AG04450 (cell line): ENCODE measurements around the gene CCL11. TPM values are rescaled to one million over a fixed set of nuclear protein-coding genes. Genes with fewer than 3 reads are reported as not detected.

Experiments used
- CTCF ChIA-PET: fragments of 300-600, 350-600 bp; formaldehyde crosslinking; extraction: SDS; loops from one replicate; lab custom pipeline; 2022; ENCODE audit warnings: antibody characterized with exemption, inconsistent platforms; lab: Charles Lee
- POLR2A ChIA-PET: fragments of 350-600 bp; formaldehyde crosslinking; extraction: SDS; loops from one replicate; lab custom pipeline; 2021; ENCODE audit warnings: antibody characterized with exemption, inconsistent platforms; lab: Yijun Ruan, JAX
- DNase-seq: peaks from one replicate; pipeline ENCODE4 v3.0.0-alpha.2; 2011; ENCODE audit warnings: low read depth, low spot score
- H3K27ac ChIP-seq: one replicate; pipeline ENCODE4 v1.5.1; 2012; ENCODE audit warnings: low read depth, low read length, control low read depth
- H3K27me3 ChIP-seq: one replicate; pipeline ENCODE4 v1.6.0; 2012; ENCODE audit warnings: low read length; ENCODE audit not compliant: control insufficient read depth, insufficient read depth
- H3K4me3 ChIP-seq: 2 replicates; pipeline ENCODE4 v1.5.1; 2011; ENCODE audit warnings: mild to moderate bottlenecking, low read depth, low read length, control low read depth
- H3K9me3 ChIP-seq: 2 replicates; pipeline ENCODE4 v1.5.1; 2012; ENCODE audit warnings: low read length; ENCODE audit not compliant: control insufficient read depth, insufficient read depth
- polyA plus RNA-seq: library from polyadenylated mRNA; depleted of rRNA; stranded (reverse); fragments of >200 nt; gene quantifications from 2 replicates; pipeline ENCODE4 v1.2.3, GENCODE V29; 2011
- TF ChIP-seq, protein P1 (sequence below): IDR thresholded peaks from 2 replicates; pipeline ENCODE4 v1.5.1; 2011; ENCODE audit warnings: low read depth, low read length, control low read depth, inconsistent platforms

Gene CCL11
- polyA plus RNA-seq, 1 experiment: 0.73 TPM

DNA sequence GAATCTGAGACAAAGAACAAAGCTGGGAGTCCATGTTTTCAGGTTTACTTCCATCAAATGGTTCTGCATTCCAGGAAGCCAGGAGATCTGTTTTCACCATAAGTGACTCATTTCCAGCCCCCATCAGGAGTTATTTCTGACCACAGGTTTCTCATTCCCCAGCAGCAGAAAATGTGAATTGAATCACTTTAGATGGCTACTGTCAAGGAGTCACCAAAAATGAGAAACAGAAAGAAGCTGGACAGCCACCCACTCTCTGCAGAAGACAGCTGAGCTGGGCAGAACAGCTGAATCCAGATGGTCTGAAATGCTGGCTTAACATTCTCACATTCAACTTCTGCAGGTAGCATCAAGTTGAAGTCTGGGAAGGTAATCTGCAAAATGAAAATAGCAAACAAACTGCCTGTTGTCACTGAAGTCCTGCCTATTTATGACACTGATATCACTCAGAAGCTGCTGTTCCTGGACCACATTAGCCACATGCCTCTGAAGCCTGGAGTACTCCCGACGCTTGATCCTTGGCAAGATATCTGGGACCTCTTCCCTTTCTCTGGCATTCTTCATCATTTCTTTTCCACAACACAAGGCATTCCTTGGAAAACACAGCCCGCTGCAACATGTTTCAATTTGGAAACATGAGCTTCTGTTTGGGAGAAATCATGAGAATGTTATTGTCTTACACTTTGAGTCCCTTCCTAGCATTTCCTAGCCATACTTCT, 15.3 kb downstream of the CCL11 start:
- POLR2A ChIA-PET: interaction anchor here (0.6 to 2.6 kb wide), 9 partner anchors 15 to 1480 kb away, joined by 3 to 11 read pairs (median 3); partner anchors contain the start of genes CCL11 and CCL2
- TF ChIP-seq, protein P1, sequence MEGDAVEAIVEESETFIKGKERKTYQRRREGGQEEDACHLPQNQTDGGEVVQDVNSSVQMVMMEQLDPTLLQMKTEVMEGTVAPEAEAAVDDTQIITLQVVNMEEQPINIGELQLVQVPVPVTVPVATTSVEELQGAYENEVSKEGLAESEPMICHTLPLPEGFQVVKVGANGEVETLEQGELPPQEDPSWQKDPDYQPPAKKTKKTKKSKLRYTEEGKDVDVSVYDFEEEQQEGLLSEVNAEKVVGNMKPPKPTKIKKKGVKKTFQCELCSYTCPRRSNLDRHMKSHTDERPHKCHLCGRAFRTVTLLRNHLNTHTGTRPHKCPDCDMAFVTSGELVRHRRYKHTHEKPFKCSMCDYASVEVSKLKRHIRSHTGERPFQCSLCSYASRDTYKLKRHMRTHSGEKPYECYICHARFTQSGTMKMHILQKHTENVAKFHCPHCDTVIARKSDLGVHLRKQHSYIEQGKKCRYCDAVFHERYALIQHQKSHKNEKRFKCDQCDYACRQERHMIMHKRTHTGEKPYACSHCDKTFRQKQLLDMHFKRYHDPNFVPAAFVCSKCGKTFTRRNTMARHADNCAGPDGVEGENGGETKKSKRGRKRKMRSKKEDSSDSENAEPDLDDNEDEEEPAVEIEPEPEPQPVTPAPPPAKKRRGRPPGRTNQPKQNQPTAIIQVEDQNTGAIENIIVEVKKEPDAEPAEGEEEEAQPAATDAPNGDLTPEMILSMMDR: no peak
- no peak for DNase-seq
- Histone ChIP-seq H3K4me3 (no peak overlapping the region), H3K27ac (peak overlapping the region; percentile 88), H3K27me3 (no peaks in the 10 kb centered on the region), H3K9me3 (no peaks in the 10 kb centered on the region)
- CTCF ChIA-PET: interaction anchor here (1.0 to 14.2 kb wide), 5 partner anchors 19 to 130 kb away, joined by 3 to 192 read pairs (median 4); partner anchors contain the start of genes CCL1 and CCL8

DNA sequence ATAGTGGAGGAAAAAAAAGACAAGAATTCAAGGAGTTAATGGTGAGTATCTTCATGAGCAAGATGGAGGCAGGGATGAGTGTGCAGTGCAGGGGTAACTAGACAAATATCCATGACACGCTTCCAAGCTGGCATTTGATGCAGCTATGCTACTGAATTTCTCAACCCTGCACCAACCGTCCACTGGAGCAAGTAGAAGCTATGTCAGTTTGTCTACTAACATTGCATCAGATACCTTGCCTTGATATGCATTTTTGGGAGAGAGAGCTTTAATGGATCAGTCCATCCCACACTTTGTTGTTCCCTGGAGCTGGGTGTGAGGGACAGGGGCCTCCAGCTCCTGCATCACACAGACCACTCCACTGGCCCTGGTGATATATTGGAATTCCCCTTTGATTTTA, 16.4 kb downstream of the CCL11 start:
- CTCF ChIA-PET: interaction anchor here (1.1 to 14.2 kb wide), 3 partner anchors 17 to 101 kb away, joined by 3 to 192 read pairs (median 27); partner anchors contain the start of genes CCL1 and CCL8
- H3K27me3 ChIP-seq: no peaks in the 10 kb centered on the region
- DNase-seq: no peak

DNA sequence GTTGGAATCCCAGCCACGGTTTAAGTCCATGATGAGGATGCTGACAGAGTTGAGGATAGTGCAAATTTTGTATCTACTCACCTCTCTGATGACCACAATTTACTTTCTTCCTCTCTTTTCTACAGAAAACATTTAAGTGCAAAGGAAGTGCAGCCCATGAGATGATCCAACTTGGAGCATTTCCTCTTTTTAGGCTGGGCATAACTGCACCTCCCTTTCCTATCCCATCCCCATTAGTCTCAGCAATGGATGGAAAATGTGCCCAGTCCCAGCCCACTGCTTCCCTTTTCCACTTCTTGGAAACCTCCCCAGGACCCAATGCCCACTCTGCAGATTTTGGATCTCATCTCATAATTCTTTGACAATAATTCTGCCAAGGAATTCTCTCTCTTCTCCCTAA, 17.1 kb downstream of the CCL11 start:
- Histone ChIP-seq H3K9me3 (no peaks in the 10 kb centered on the region), H3K4me3 (no peak overlapping the region), H3K27ac (no peak overlapping the region), H3K27me3 (no peaks in the 10 kb centered on the region)
- ChIA-PET POLR2A (interaction anchor here (1.1 kb wide), 1 partner anchor 10 kb away, joined by 3 read pairs; no protein-coding TSS in a partner anchor), CTCF (interaction anchor here (4.4 to 14.2 kb wide), 2 partner anchors 58 to 102 kb away, joined by 27 to 192 read pairs; partner anchors contain the start of gene CCL1)
- no peak for DNase-seq
- TF ChIP-seq, protein P1: no peak

More for the DNA sequence above, 16.4 kb downstream of the CCL11 start:
- Histone ChIP-seq H3K4me3 (no peak overlapping the region), H3K27ac (no peak overlapping the region), H3K9me3 (no peaks in the 10 kb centered on the region)
- TF ChIP-seq, protein P1: no peak
- POLR2A ChIA-PET: interaction anchor here (1.1 to 2.6 kb wide), 2 partner anchors 11 to 47 kb away, joined by 3 to 11 read pairs; partner anchors contain the start of gene CCL2

DNA sequence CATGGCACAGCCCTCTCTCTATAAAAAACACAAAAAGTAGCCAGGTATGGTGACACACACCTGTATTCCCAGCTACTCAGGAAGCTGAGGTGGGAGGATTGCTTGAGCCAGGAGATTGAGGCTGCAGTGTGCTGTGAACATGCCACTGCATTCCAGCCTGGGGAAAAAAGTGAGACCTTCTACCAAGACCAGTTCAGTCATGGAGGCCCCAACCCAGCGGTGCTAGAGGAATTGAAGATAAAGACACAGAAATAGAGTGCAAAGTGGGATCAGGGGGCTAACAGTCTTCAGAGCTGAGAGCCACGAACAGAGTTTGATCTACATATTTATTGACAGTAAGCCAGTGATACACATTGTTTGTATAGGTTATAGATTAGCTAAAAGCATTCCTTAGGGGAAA, 18.1 kb downstream of the CCL11 start:
- POLR2A ChIA-PET: no interaction called here
- CTCF ChIA-PET: interaction anchor here (14.2 kb wide), 1 partner anchor 57 kb away, joined by 192 read pairs; the partner anchor contains the start of gene CCL1

More for the DNA sequence above, 18.1 kb downstream of the CCL11 start:
- Histone ChIP-seq H3K9me3 (no peaks in the 10 kb centered on the region), H3K27me3 (no peaks in the 10 kb centered on the region), H3K27ac (no peak overlapping the region), H3K4me3 (no peak overlapping the region)
- no peak for DNase-seq
- TF ChIP-seq, protein P1: no peak
